Renal cortical epithelial cell (primary cell): ENCODE measurements around the gene SRRM1. TPM values are rescaled to one million over a fixed set of nuclear protein-coding genes. Genes with fewer than 3 reads are reported as not detected.
"Not testable (repeated sequence)": the region's sequence is repeated elsewhere in the genome, so short reads cannot be mapped to it uniquely, and the experiment has no call there.

Source experiments
- DNase-seq: peaks from one replicate; pipeline ENCODE4 v3.0.0-alpha.2; 2011; ENCODE audit warnings: low read depth
- total RNA-seq: library from RNA; depleted of rRNA; stranded (reverse); fragments of >200 nt; gene quantifications from 2 replicates; pipeline ENCODE4 v1.2.3, GENCODE V29; 2014

SRRM1 gene
- total RNA-seq, 1 donor from 2014 or later: 45.6 TPM

DNA sequence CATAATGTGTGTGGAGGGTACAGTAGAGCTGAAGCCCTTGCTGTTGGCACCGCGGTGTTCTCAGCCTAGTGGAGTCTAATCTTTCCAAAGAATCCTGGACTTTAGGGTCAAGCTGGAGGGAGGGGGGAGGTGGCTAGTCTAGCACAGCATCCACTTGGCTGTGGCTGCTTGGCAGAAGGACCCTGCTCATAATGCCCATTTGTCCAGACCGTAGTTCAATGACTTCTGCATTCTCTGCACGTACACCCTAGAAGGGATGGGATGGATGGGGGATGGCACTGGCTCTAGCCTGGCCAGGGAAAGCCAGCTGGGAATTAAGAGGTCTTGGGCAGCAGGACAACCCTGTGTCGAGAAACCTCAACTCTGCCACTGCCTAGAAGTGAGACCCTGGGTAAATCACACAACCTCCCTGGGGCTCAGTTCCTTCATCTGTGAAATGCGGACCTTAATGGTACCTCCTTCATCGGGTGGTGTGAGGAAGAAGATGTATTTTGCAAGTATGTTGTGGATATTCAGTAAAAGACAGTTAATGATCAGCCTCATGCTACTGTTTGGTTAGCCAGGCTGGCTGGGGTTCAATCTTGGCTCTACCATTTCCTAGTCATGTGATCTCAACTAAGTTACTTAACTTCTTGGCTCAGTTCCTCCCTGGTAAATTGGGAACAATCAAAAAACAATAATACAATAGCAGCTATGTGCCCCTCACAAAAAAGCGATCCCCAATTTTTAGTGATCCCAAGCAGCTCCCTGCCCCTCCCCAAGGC, 75.0 kb downstream of the SRRM1 start:
- peak; percentile 62 for DNase-seq

DNA sequence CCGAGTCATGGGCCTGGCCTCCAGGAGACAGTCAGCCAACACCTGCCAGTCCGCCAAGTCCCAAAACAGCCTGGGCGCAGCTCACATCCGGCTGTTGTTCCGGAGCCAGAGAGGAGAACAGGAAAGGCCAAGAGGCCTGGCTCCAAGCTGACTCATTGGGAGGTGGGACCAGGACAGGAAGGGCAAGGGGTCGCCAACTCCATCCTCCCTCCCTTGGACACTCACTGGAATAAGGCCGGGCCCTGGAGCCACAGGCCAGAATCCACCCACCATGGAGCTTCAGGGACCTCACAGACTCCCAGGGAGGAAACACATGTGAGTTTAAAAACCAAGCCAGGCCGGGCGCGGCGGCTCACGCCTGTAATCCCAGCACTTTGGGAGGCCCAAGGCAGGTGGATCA, 77.0 kb downstream of the SRRM1 start:
- DNase-seq: peak; percentile 51

DNA sequence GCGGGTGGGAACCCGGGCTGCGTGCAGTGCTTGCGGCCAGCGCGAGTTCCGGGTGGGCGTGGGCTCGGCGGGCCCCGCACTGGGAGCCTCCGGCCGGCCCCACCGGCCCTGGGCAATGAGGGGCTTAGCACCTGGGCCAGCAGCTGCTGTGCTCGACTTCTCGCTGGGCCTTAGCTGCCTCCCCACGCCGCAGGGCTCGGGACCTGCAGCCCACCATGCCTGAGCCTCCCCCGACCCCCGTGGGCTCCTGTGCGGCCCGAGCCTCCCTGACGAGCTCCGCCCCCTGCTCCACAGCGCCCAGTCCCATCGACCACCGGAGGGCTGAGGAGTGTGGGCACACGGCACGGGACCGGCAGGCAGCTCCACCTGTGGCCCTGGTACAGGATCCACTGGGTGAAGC, 78.4 kb downstream of the SRRM1 start:
- DNase-seq: no peak

DNA sequence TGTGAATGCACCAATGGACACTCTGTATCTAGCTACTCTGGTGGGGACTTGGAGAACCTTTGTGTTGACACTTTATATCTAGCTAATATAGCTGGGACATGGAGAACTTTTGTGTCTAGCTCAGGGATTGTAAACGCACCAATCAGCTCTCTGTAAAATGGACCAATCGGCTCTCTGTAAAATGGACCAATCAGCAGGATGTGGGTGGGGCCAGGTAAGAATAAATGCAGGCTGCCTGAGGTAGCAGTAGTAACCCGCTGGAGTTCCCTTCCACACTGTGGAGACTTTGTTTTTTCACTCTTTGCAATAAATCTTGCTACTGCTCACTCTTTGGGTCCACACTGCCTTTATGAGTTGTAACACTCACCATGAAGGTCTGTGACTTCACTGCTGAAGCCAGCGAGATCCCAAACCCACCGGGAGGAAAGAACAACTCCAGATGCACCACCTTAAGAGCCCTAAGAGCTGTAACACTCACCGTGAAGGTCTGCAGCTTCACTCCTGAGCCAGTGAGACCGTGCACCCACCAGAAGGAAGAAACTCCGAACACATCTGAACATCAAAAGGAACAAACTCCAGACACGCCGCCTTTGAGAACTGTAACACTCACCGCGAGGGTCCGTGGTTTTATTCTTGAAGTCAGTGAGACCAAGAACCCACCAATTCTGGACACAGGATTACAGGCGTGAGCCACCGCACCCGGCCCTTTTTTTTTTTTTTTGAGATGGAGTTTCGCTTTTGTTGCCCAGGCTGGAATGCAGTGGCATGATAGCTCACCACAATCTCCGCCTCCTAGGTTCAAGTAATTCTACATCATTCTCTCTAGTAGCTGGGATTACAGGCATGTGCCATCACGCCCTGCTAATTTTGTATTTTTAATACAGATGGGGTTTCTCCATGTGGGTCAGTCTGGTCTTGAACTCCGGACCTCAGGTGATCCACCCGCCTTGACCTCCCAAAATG, 79.3 kb downstream of the SRRM1 start:
- not testable (repeated sequence) for DNase-seq

Other genes with a start within 250 kb of the SRRM1 start
- gene STPG1, start 229.5 kb upstream of the SRRM1 start, total RNA-seq: 3.6 and 9.9 TPM in 2 replicates
- gene NIPAL3, start 227.5 kb upstream of the SRRM1 start, total RNA-seq: 60.4 and 95.8 TPM in 2 replicates
- 17.9 and 20.2 TPM in 2 replicates for gene RCAN3, start 140.5 kb upstream of the SRRM1 start, total RNA-seq
- 3.4 and 8.3 TPM in 2 replicates for gene NCMAP, start 87.2 kb upstream of the SRRM1 start, total RNA-seq
- gene CLIC4, start 102.1 kb downstream of the SRRM1 start, total RNA-seq: 309 and 384 TPM in 2 replicates